Measurements from ENCODE around the gene TUBA3E.

GRCh38 chr2:130245976-130246375, 47.7 kb upstream of the TUBA3E start:
- TF ChIP-seq CTCF (conservative IDR thresholded peaks at IDR 0.05; ENCODE audit: low read length), result no peak
- no peak for TF ChIP-seq EZH2phosphoT487 (IDR thresholded peaks at IDR 0.05; ENCODE audit: borderline replicate concordance, low read depth, low read length)

All from OCI-LY7 (cell line).